HEK293 (cell line): ENCODE data around the gene PBXIP1.

Experiments
- CTCF ChIA-PET: fragments of 350-600 bp; formaldehyde crosslinking; extraction: SDS; loops from one replicate; lab custom pipeline; 2021; ENCODE audit warnings: antibody characterized with exemption; lab: Yijun Ruan, JAX
- POLR2A ChIA-PET: fragments of 300-600 bp; formaldehyde crosslinking; extraction: SDS; loops from one replicate; lab custom pipeline; 2020; ENCODE audit warnings: antibody characterized with exemption, inconsistent platforms; lab: Yijun Ruan, JAX
- H3K27ac ChIP-seq: fragments of 200-500 bp; sonication (Bioruptor generic); 2 replicates; pipeline ENCODE4 v1.5.1; 2014; ENCODE audit warnings: low read depth, low read length, control low read depth, inconsistent platforms; ENCODE audit errors: extremely low read depth
- H3K36me3 ChIP-seq, 2 experiments: fragments of 200-500 bp in 1 of 2; sonication (Bioruptor generic) in 1 of 2; 1 replicate in 1 of 2; 2 replicates in 1 of 2; pipeline ENCODE4 v1.5.1; 2014 to 2017; ENCODE audit warnings: inconsistent platforms in 2 of 2, low read length in 2 of 2; ENCODE audit not compliant: control insufficient read depth in 2 of 2, insufficient read depth in 1 of 2
- H3K4me1 ChIP-seq: fragments of 200-500 bp; sonication (Bioruptor generic); 2 replicates; pipeline ENCODE4 v1.5.1; 2014; ENCODE audit warnings: mild to moderate bottlenecking, low read length, inconsistent platforms; ENCODE audit not compliant: control insufficient read depth, insufficient read depth
- H3K4me3 ChIP-seq: 2 replicates; pipeline ENCODE4 v1.5.1; 2011; ENCODE audit warnings: low read depth, mild to moderate bottlenecking, control low read depth, low read length, moderate library complexity
- H3K9me3 ChIP-seq: fragments of 200-500 bp; sonication (Bioruptor generic); 2 replicates; pipeline ENCODE4 v1.5.1; 2014; ENCODE audit warnings: low read depth, low read length, inconsistent platforms; ENCODE audit not compliant: control insufficient read depth, insufficient read depth
- FEZF1 ChIP-seq: fragments of 450-650 bp; formaldehyde crosslinking; IDR thresholded peaks from 2 replicates; pipeline ENCODE4 v1.5.1; 2016; ENCODE audit warnings: missing biosample characterization, missing genetic modification characterization
- GLI2 ChIP-seq: fragments of 450-650 bp; formaldehyde crosslinking; IDR thresholded peaks from 2 replicates; pipeline ENCODE4; 2017; ENCODE audit warnings: missing biosample characterization, missing genetic modification characterization, low read depth, borderline replicate concordance
- GLIS2 ChIP-seq: fragments of 450-650 bp; formaldehyde crosslinking; IDR thresholded peaks from 2 replicates; pipeline ENCODE4 v1.5.1; 2016; ENCODE audit warnings: missing biosample characterization, missing genetic modification characterization
- HIC1 ChIP-seq: fragments of 450-650 bp; formaldehyde crosslinking; IDR thresholded peaks from 2 replicates; pipeline ENCODE4 v1.5.1; 2016; ENCODE audit warnings: missing biosample characterization, missing genetic modification characterization
- OVOL3 ChIP-seq: fragments of 450-650 bp; formaldehyde crosslinking; IDR thresholded peaks from 2 replicates; pipeline ENCODE4 v1.5.1; 2016; ENCODE audit warnings: missing biosample characterization, missing genetic modification characterization
- PRDM1 ChIP-seq: fragments of 450-650 bp; formaldehyde crosslinking; IDR thresholded peaks from 2 replicates; pipeline ENCODE4; 2016; ENCODE audit warnings: missing biosample characterization, missing genetic modification characterization
- ZBTB17 ChIP-seq: fragments of 450-650 bp; formaldehyde crosslinking; IDR thresholded peaks from 2 replicates; pipeline ENCODE4 v1.5.1; 2016; ENCODE audit warnings: missing biosample characterization, missing genetic modification characterization
- ZIC2 ChIP-seq: fragments of 450-650 bp; formaldehyde crosslinking; IDR thresholded peaks from 2 replicates; pipeline ENCODE4 v1.5.1; 2016; ENCODE audit warnings: missing biosample characterization, missing genetic modification characterization
- ZNF19 ChIP-seq: fragments of 450-650 bp; formaldehyde crosslinking; IDR thresholded peaks from 2 replicates; pipeline ENCODE4; 2016; ENCODE audit warnings: missing biosample characterization, missing genetic modification characterization, low read depth
- ZNF214 ChIP-seq: fragments of 450-650 bp; formaldehyde crosslinking; IDR thresholded peaks from 2 replicates; pipeline ENCODE4 v1.5.1; 2017; ENCODE audit warnings: missing biosample characterization, mild to moderate bottlenecking, missing genetic modification characterization, borderline replicate concordance
- ZNF37A ChIP-seq: fragments of 450-650 bp; IDR thresholded peaks from 2 replicates; pipeline ENCODE4 v1.5.1; 2018; ENCODE audit warnings: missing biosample characterization, missing genetic modification characterization
- ZNF639 ChIP-seq: fragments of 450-650 bp; formaldehyde crosslinking; IDR thresholded peaks from 2 replicates; pipeline ENCODE4 v1.5.1; 2016; ENCODE audit warnings: missing biosample characterization, missing genetic modification characterization
- ZXDB ChIP-seq: fragments of 450-650 bp; formaldehyde crosslinking; IDR thresholded peaks from 2 replicates; pipeline ENCODE4 v1.5.1; 2016; ENCODE audit warnings: missing biosample characterization, missing genetic modification characterization

Gene PBXIP1

GRCh38 chr1:154961207-154962155 is 5.6 kb upstream of the PBXIP1 start, which contains the start of gene PYGO2 (continued):
- TF ChIP-seq ZXDB, result peak; percentile 85
- no peak for TF ChIP-seq ZNF214 (tag by site-specific recombination)
- TF ChIP-seq OVOL3, result peak; percentile 21; the same call in 1 of the 2 replicates
- no peak for TF ChIP-seq ZNF19 (tag by site-specific recombination)
- TF ChIP-seq PRDM1 (tag by site-specific recombination), result no peak
- no peak for TF ChIP-seq ZNF37A

- peak overlapping the region; percentile 94 for H3K27ac ChIP-seq
- ChIA-PET POLR2A (interaction anchor here (0.7 to 2.9 kb wide), 10 partner anchors 9 to 492 kb away, joined by 3 to 69 read pairs (median 5); partner anchors contain the start of genes FLAD1, PMVK and SHC1), CTCF (interaction anchor here (0.6 to 2.5 kb wide), 10 partner anchors 9 to 57 kb away, joined by 3 to 16 read pairs (median 5); partner anchors contain the start of genes FLAD1, LENEP and PMVK)
- peaks cover 10% of the 10 kb centered on the region for H3K4me1 ChIP-seq
- H3K36me3 ChIP-seq, result peaks cover 3 to 49% of the 10 kb centered on the region in 2 experiments
- TF ChIP-seq PRDM1 (tag by site-specific recombination) (peak; percentile 62), GLI2 (tag by site-specific recombination) (no peak)
- no peaks in the 10 kb centered on the region for H3K9me3 ChIP-seq
- peak overlapping the region; percentile 90 for H3K4me3 ChIP-seq
Observed at GRCh38 chr1:154960446-154961136, 4.7 kb upstream of the PBXIP1 start.

- no peak overlapping the region for H3K4me3 ChIP-seq
- no peaks in the 10 kb centered on the region for H3K9me3 ChIP-seq
- H3K36me3 ChIP-seq, result peaks cover 3 to 38% of the 10 kb centered on the region in 2 experiments
- no peak overlapping the region for H3K27ac ChIP-seq
- TF ChIP-seq FEZF1 (tag by site-specific recombination) (no peak), GLIS2 (tag by site-specific recombination) (0 out of 2 replicates have a peak, but pooled peaks have one; percentile 39)
- POLR2A ChIA-PET, result no interaction called here
- peaks cover 10% of the 10 kb centered on the region for H3K4me1 ChIP-seq
- CTCF ChIA-PET, result interaction anchor here (0.7 kb wide), 1 partner anchor 55 kb away, joined by 3 read pairs; no protein-coding TSS in a partner anchor
Observed at GRCh38 chr1:154959426-154959780, 3.5 kb upstream of the PBXIP1 start.

- Histone ChIP-seq H3K27ac (no peak overlapping the region), H3K4me3 (no peak overlapping the region), H3K4me1 (peaks cover 10% of the 10 kb centered on the region), H3K36me3 (peaks cover 3 to 32% of the 10 kb centered on the region in 2 experiments), H3K9me3 (no peaks in the 10 kb centered on the region)
- POLR2A ChIA-PET, result interaction anchor here (3.9 kb wide), 1 partner anchor 13 kb away, joined by 41 read pairs; the partner anchor contains the start of gene SHC1
- CTCF ChIA-PET, result interaction anchor here (0.6 kb wide), 1 partner anchor 210 kb away, joined by 3 read pairs; no protein-coding TSS in a partner anchor
- TF ChIP-seq ZNF639 (tag by site-specific recombination) (no peak), ZIC2 (tag by site-specific recombination) (no peak), HIC1 (tag by site-specific recombination) (0 out of 2 replicates have a peak, but pooled peaks have one; percentile 36), ZBTB17 (tag by site-specific recombination) (no peak)
Observed at GRCh38 chr1:154958681-154959425, 3.0 kb upstream of the PBXIP1 start.
